GM12878 (cell line): Measurements from ENCODE around the gene PAGE4.

Experiments used
- EZH2 ChIP-seq: IDR thresholded peaks from 2 replicates; pipeline ENCODE4 v1.6.1; 2012; ENCODE audit warnings: low read depth, mild to moderate bottlenecking, control low read depth, inconsistent platforms, low read length, borderline replicate concordance; ENCODE audit not compliant: control insufficient read depth
- TF ChIP-seq, protein P1 (sequence below), 3 experiments: IDR thresholded peaks in 2 of 3; conservative IDR thresholded peaks in 1 of 3; 2 replicates each; pipeline ENCODE4 v1.5.1; 2011; ENCODE audit warnings: low read depth in 3 of 3, low read length in 3 of 3, mild to moderate bottlenecking in 3 of 3, control low read depth in 2 of 3, moderate library complexity in 2 of 3, inconsistent platforms in 1 of 3, mixed read lengths in 1 of 3; ENCODE audit not compliant: control insufficient read depth in 2 of 3, insufficient read depth in 1 of 3; ENCODE audit errors: extremely low read depth in 1 of 3
- TF ChIP-seq, protein P2 (sequence below): fragments of 150-350 bp; IDR thresholded peaks from 2 replicates; pipeline ENCODE4 v1.6.1; 2016; ENCODE audit warnings: low read depth, low read length

DNA sequence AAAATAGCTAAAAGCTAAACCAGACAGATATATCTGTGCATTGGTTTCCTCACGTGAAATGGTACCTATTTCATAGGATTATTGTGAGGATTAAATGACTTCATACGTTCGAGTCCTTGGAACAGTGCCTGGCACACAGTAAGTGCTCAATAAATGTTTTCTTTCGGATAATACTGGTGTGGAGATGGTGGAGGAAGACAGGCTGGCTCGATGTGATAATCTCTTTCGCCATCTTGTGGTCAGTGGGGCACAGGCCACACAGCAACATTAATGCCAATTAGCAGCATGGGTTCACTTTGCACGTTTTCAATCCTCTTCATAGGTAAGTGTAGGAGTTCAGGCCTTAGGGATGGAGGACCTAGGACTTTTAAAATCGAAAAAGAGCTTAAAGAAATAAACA lies 9.3 kb downstream of the PAGE4 start:
- TF ChIP-seq, protein P1, sequence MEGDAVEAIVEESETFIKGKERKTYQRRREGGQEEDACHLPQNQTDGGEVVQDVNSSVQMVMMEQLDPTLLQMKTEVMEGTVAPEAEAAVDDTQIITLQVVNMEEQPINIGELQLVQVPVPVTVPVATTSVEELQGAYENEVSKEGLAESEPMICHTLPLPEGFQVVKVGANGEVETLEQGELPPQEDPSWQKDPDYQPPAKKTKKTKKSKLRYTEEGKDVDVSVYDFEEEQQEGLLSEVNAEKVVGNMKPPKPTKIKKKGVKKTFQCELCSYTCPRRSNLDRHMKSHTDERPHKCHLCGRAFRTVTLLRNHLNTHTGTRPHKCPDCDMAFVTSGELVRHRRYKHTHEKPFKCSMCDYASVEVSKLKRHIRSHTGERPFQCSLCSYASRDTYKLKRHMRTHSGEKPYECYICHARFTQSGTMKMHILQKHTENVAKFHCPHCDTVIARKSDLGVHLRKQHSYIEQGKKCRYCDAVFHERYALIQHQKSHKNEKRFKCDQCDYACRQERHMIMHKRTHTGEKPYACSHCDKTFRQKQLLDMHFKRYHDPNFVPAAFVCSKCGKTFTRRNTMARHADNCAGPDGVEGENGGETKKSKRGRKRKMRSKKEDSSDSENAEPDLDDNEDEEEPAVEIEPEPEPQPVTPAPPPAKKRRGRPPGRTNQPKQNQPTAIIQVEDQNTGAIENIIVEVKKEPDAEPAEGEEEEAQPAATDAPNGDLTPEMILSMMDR (IDR thresholded peaks at IDR 0.05 in 2 of 3, conservative IDR thresholded peaks at IDR 0.05 in 1 of 3; ENCODE audit: control insufficient read depth in 2 of 3, extremely low read depth in 1 of 3, insufficient read depth in 1 of 3, low read depth in 3 of 3, low read length in 3 of 3), result peak; percentile 67 to 75 (median 69)
- TF ChIP-seq EZH2, result no peak
- TF ChIP-seq, protein P2, sequence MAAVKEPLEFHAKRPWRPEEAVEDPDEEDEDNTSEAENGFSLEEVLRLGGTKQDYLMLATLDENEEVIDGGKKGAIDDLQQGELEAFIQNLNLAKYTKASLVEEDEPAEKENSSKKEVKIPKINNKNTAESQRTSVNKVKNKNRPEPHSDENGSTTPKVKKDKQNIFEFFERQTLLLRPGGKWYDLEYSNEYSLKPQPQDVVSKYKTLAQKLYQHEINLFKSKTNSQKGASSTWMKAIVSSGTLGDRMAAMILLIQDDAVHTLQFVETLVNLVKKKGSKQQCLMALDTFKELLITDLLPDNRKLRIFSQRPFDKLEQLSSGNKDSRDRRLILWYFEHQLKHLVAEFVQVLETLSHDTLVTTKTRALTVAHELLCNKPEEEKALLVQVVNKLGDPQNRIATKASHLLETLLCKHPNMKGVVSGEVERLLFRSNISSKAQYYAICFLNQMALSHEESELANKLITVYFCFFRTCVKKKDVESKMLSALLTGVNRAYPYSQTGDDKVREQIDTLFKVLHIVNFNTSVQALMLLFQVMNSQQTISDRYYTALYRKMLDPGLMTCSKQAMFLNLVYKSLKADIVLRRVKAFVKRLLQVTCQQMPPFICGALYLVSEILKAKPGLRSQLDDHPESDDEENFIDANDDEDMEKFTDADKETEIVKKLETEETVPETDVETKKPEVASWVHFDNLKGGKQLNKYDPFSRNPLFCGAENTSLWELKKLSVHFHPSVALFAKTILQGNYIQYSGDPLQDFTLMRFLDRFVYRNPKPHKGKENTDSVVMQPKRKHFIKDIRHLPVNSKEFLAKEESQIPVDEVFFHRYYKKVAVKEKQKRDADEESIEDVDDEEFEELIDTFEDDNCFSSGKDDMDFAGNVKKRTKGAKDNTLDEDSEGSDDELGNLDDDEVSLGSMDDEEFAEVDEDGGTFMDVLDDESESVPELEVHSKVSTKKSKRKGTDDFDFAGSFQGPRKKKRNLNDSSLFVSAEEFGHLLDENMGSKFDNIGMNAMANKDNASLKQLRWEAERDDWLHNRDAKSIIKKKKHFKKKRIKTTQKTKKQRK, result no peak
